ENCODE data around the gene TUBA3C. TPM values are rescaled to one million over a fixed set of nuclear protein-coding genes. Genes with fewer than 3 reads are reported as not detected.

The TUBA3C gene
- total RNA-seq, 2 donors from 2014 or later: not detected

GRCh38 chr13:19159181-19159580 lies 22.4 kb downstream of the TUBA3C start:
- no peaks in the 10 kb centered on the region for H3K4me1 ChIP-seq
- H3K9ac ChIP-seq (ENCODE audit: low read depth in 2 of 2, low read length in 2 of 2): no peak overlapping the region
- H3K9me3 ChIP-seq: no peaks in the 10 kb centered on the region
- TF ChIP-seq CTCF (IDR thresholded peaks at IDR 0.05): no peak
- H3K27ac ChIP-seq: no peak overlapping the region
- H3K4me3 ChIP-seq: no peak overlapping the region
- H3K36me3 ChIP-seq: no peaks in the 10 kb centered on the region
- DNase-seq: no peak
- intact Hi-C loops (cut with DNase I): no loop called here
- no peaks in the 10 kb centered on the region for H3K27me3 ChIP-seq

- Histone ChIP-seq H3K4me1 (no peaks in the 10 kb centered on the region), H3K36me3 (no peaks in the 10 kb centered on the region), H3K9me3 (no peaks in the 10 kb centered on the region), H3K27me3 (no peaks in the 10 kb centered on the region), H3K9ac (ENCODE audit: low read depth in 2 of 2, low read length in 2 of 2) (no peak overlapping the region), H3K4me3 (no peak overlapping the region), H3K27ac (no peak overlapping the region)
- no peak for DNase-seq
- no peak for TF ChIP-seq CTCF (IDR thresholded peaks at IDR 0.05)
- intact Hi-C loops (cut with DNase I): no loop called here
These were observed 23.0 kb downstream of the TUBA3C start for GRCh38 chr13:19158526-19159174.

GRCh38 chr13:19158006-19158405 lies 23.6 kb downstream of the TUBA3C start:
- no peak overlapping the region for H3K27ac ChIP-seq
- intact Hi-C loops (cut with DNase I): no loop called here
- TF ChIP-seq CTCF (IDR thresholded peaks at IDR 0.05): no peak
- no peaks in the 10 kb centered on the region for H3K9me3 ChIP-seq
- no peak for DNase-seq
- no peak overlapping the region for H3K9ac ChIP-seq (ENCODE audit: low read depth in 2 of 2, low read length in 2 of 2)
- no peaks in the 10 kb centered on the region for H3K27me3 ChIP-seq
- H3K4me3 ChIP-seq: no peak overlapping the region
- H3K4me1 ChIP-seq: no peaks in the 10 kb centered on the region
- no peaks in the 10 kb centered on the region for H3K36me3 ChIP-seq

- no peak overlapping the region for H3K27ac ChIP-seq
- no peak overlapping the region for H3K4me3 ChIP-seq
- no peak overlapping the region for H3K9ac ChIP-seq (ENCODE audit: low read depth in 2 of 2, low read length in 2 of 2)
- no peaks in the 10 kb centered on the region for H3K4me1 ChIP-seq
- DNase-seq: no peak
- H3K36me3 ChIP-seq: no peaks in the 10 kb centered on the region
- intact Hi-C loops (cut with DNase I): no loop called here
- H3K9me3 ChIP-seq: no peaks in the 10 kb centered on the region
- no peak for TF ChIP-seq CTCF (IDR thresholded peaks at IDR 0.05)
- no peaks in the 10 kb centered on the region for H3K27me3 ChIP-seq
These were observed 24.2 kb downstream of the TUBA3C start for GRCh38 chr13:19157461-19157860.

- DNase-seq: no peak
- no peak for TF ChIP-seq CTCF (IDR thresholded peaks at IDR 0.05)
- H3K27me3 ChIP-seq: no peaks in the 10 kb centered on the region
- no peak overlapping the region for H3K9ac ChIP-seq (ENCODE audit: low read depth in 2 of 2, low read length in 2 of 2)
- intact Hi-C loops (cut with DNase I): no loop called here
- H3K4me3 ChIP-seq: no peak overlapping the region
- no peaks in the 10 kb centered on the region for H3K9me3 ChIP-seq
- H3K36me3 ChIP-seq: no peaks in the 10 kb centered on the region
- H3K4me1 ChIP-seq: no peaks in the 10 kb centered on the region
- H3K27ac ChIP-seq: no peak overlapping the region
These were observed 25.4 kb downstream of the TUBA3C start for GRCh38 chr13:19156013-19156825.

Measured in colonic mucosa (tissue), 4 donors.